IgD-negative memory B cell (primary cell): ENCODE measurements around the gene BARHL2. TPM values are rescaled to one million over a fixed set of nuclear protein-coding genes. Genes with fewer than 3 reads are reported as not detected.

Experiments used
- H3K27ac Mint-ChIP-seq, 3 donors: one replicate each; pipeline ENCODE4 v1.8.0; 2020 to 2022; ENCODE audit warnings: mild to moderate bottlenecking in 3 of 3, mixed read lengths in 3 of 3, moderate library complexity in 1 of 3
- H3K27me3 Mint-ChIP-seq: one replicate; pipeline ENCODE4 v1.8.0; 2021; ENCODE audit warnings: mixed read lengths
- H3K36me3 Mint-ChIP-seq: one replicate; pipeline ENCODE4 v1.8.0; 2020; ENCODE audit warnings: mild to moderate bottlenecking, mixed read lengths
- H3K4me1 Mint-ChIP-seq, 3 donors: one replicate each; pipeline ENCODE4 v1.8.0; 2020 to 2022; ENCODE audit warnings: mixed read lengths in 3 of 3, mild to moderate bottlenecking in 1 of 3
- H3K4me3 Mint-ChIP-seq, 4 donors: one replicate each; pipeline ENCODE4 v1.8.0; 2020 to 2022; ENCODE audit warnings: mild to moderate bottlenecking in 4 of 4, mixed read lengths in 4 of 4, moderate library complexity in 3 of 4
- H3K9me3 Mint-ChIP-seq, 3 donors: one replicate each; pipeline ENCODE4 v1.8.0; 2020 to 2021; ENCODE audit warnings: mixed read lengths in 3 of 3, mild to moderate bottlenecking in 1 of 3
- polyA plus RNA-seq: library from polyadenylated mRNA; unstranded; fragments of 300-500 nt; fragmentation: Illumina TruSeq; gene quantifications from one replicate; pipeline ENCODE4 v1.2.3, GENCODE V29; 2021

The BARHL2 gene
- polyA plus RNA-seq, 1 donor from 2014 or later, result not detected

- H3K36me3 Mint-ChIP-seq, result peaks cover 1% of the 10 kb centered on the region
- peaks cover 0 to 4% (median 0%) of the 10 kb centered on the region in 3 donors for H3K9me3 Mint-ChIP-seq
- H3K27ac Mint-ChIP-seq, result no peak overlapping the region
- peak overlapping the region in 1 of 4 donors; percentile 58 for H3K4me3 Mint-ChIP-seq
- H3K27me3 Mint-ChIP-seq, result peaks cover 84% of the 10 kb centered on the region
- peaks cover 0 to 8% (median 8%) of the 10 kb centered on the region in 3 donors for H3K4me1 Mint-ChIP-seq
These were observed 6.2 kb downstream of the BARHL2 start for GRCh38 chr1:90710579-90711536.

GRCh38 chr1:90709535-90709934, 7.6 kb downstream of the BARHL2 start:
- peaks cover 0 to 6% (median 0%) of the 10 kb centered on the region in 3 donors for H3K9me3 Mint-ChIP-seq
- H3K4me3 Mint-ChIP-seq, result no peak overlapping the region
- peaks cover 87% of the 10 kb centered on the region for H3K27me3 Mint-ChIP-seq
- peak overlapping the region in 1 of 3 donors; percentile 12 for H3K27ac Mint-ChIP-seq
- peaks cover 0 to 6% (median 6%) of the 10 kb centered on the region in 3 donors for H3K4me1 Mint-ChIP-seq
- H3K36me3 Mint-ChIP-seq, result peaks cover 1% of the 10 kb centered on the region

GRCh38 chr1:90708826-90709225, 8.3 kb downstream of the BARHL2 start:
- Mint-ChIP-seq H3K27ac (peak overlapping the region in 1 of 3 donors; percentile 12), H3K4me1 (peaks cover 0 to 6% (median 6%) of the 10 kb centered on the region in 3 donors), H3K9me3 (peaks cover 0 to 6% (median 0%) of the 10 kb centered on the region in 3 donors), H3K36me3 (peaks cover 1% of the 10 kb centered on the region), H3K4me3 (no peak overlapping the region), H3K27me3 (peaks cover 83% of the 10 kb centered on the region)

GRCh38 chr1:90708236-90708786, 8.8 kb downstream of the BARHL2 start:
- H3K9me3 Mint-ChIP-seq, result peaks cover 0 to 6% (median 0%) of the 10 kb centered on the region in 3 donors
- H3K4me1 Mint-ChIP-seq, result peaks cover 0 to 6% (median 6%) of the 10 kb centered on the region in 3 donors
- H3K4me3 Mint-ChIP-seq, result peak overlapping the region in 1 of 4 donors; percentile 22
- no peak overlapping the region for H3K27ac Mint-ChIP-seq
- H3K27me3 Mint-ChIP-seq, result peaks cover 78% of the 10 kb centered on the region
- H3K36me3 Mint-ChIP-seq, result peaks cover 1% of the 10 kb centered on the region

- H3K27me3 Mint-ChIP-seq, result peaks cover 72% of the 10 kb centered on the region
- H3K4me1 Mint-ChIP-seq, result peaks cover 0 to 6% (median 6%) of the 10 kb centered on the region in 3 donors
- H3K9me3 Mint-ChIP-seq, result peaks cover 0 to 2% (median 0%) of the 10 kb centered on the region in 3 donors
- H3K27ac Mint-ChIP-seq, result peak overlapping the region in 1 of 3 donors; percentile 39
- H3K36me3 Mint-ChIP-seq, result peaks cover 1% of the 10 kb centered on the region
- H3K4me3 Mint-ChIP-seq, result peak overlapping the region in 2 of 4 donors; percentile 27 to 70
These were observed 9.8 kb downstream of the BARHL2 start for GRCh38 chr1:90707363-90707710.

GRCh38 chr1:90706437-90707362, 10.4 kb downstream of the BARHL2 start:
- Mint-ChIP-seq H3K9me3 (peaks cover 0 to 2% (median 0%) of the 10 kb centered on the region in 3 donors), H3K4me3 (peak overlapping the region in 3 of 4 donors; percentile 30 to 84 (median 70)), H3K4me1 (peaks cover 0 to 6% (median 6%) of the 10 kb centered on the region in 3 donors), H3K36me3 (peaks cover 1% of the 10 kb centered on the region), H3K27me3 (peaks cover 66% of the 10 kb centered on the region), H3K27ac (peak overlapping the region in 1 of 3 donors; percentile 80)

- peaks cover 0 to 6% (median 6%) of the 10 kb centered on the region in 3 donors for H3K4me1 Mint-ChIP-seq
These were observed 11.1 kb downstream of the BARHL2 start for GRCh38 chr1:90705956-90706355.

GRCh38 chr1:90704817-90705216, 12.3 kb downstream of the BARHL2 start:
- H3K27ac Mint-ChIP-seq, result no peak overlapping the region
- H3K4me3 Mint-ChIP-seq, result no peak overlapping the region
- H3K27me3 Mint-ChIP-seq, result peaks cover 52% of the 10 kb centered on the region
- H3K9me3 Mint-ChIP-seq, result peaks cover 0 to 2% (median 0%) of the 10 kb centered on the region in 3 donors
- H3K36me3 Mint-ChIP-seq, result peaks cover 1% of the 10 kb centered on the region
- H3K4me1 Mint-ChIP-seq, result peaks cover 0 to 6% (median 6%) of the 10 kb centered on the region in 3 donors

More at GRCh38 chr1:90705956-90706355, 11.1 kb downstream of the BARHL2 start:
- Mint-ChIP-seq H3K27me3 (peaks cover 61% of the 10 kb centered on the region), H3K27ac (peak overlapping the region in 1 of 3 donors; percentile 80), H3K9me3 (peaks cover 0 to 2% (median 0%) of the 10 kb centered on the region in 3 donors), H3K4me3 (peak overlapping the region in 2 of 4 donors; percentile 43 to 84), H3K36me3 (peaks cover 1% of the 10 kb centered on the region)

GRCh38 chr1:90694846-90695245, 22.3 kb downstream of the BARHL2 start:
- H3K4me3 Mint-ChIP-seq, result no peak overlapping the region
- no peaks in the 10 kb centered on the region for H3K36me3 Mint-ChIP-seq
- no peak overlapping the region for H3K27ac Mint-ChIP-seq
- H3K4me1 Mint-ChIP-seq, result no peaks in the 10 kb centered on the region
- peaks cover 11% of the 10 kb centered on the region for H3K27me3 Mint-ChIP-seq
- no peaks in the 10 kb centered on the region for H3K9me3 Mint-ChIP-seq

- H3K27ac Mint-ChIP-seq, result no peak overlapping the region
- H3K27me3 Mint-ChIP-seq, result peaks cover 2% of the 10 kb centered on the region
- no peaks in the 10 kb centered on the region for H3K36me3 Mint-ChIP-seq
- H3K4me3 Mint-ChIP-seq, result no peak overlapping the region
- no peaks in the 10 kb centered on the region for H3K4me1 Mint-ChIP-seq
- no peaks in the 10 kb centered on the region for H3K9me3 Mint-ChIP-seq
These were observed 29.4 kb downstream of the BARHL2 start for GRCh38 chr1:90687747-90688146.

GRCh38 chr1:90675161-90675847, 41.8 kb downstream of the BARHL2 start:
- Mint-ChIP-seq H3K4me3 (no peak overlapping the region), H3K36me3 (no peaks in the 10 kb centered on the region), H3K27ac (peak overlapping the region in 1 of 3 donors; percentile 28), H3K9me3 (peaks cover 2 to 25% (median 8%) of the 10 kb centered on the region in 3 donors), H3K27me3 (peaks cover 8% of the 10 kb centered on the region), H3K4me1 (no peaks in the 10 kb centered on the region)

- peaks cover 2% of the 10 kb centered on the region for H3K27me3 Mint-ChIP-seq
- no peaks in the 10 kb centered on the region for H3K36me3 Mint-ChIP-seq
- peaks cover 2 to 25% (median 8%) of the 10 kb centered on the region in 3 donors for H3K9me3 Mint-ChIP-seq
- no peak overlapping the region for H3K4me3 Mint-ChIP-seq
- H3K27ac Mint-ChIP-seq, result no peak overlapping the region
- no peaks in the 10 kb centered on the region for H3K4me1 Mint-ChIP-seq
These were observed 45.4 kb downstream of the BARHL2 start for GRCh38 chr1:90671741-90672140.

- no peak overlapping the region for H3K4me3 Mint-ChIP-seq
- H3K27me3 Mint-ChIP-seq, result peaks cover 4% of the 10 kb centered on the region
- no peaks in the 10 kb centered on the region for H3K36me3 Mint-ChIP-seq
- H3K4me1 Mint-ChIP-seq, result no peaks in the 10 kb centered on the region
- peaks cover 2 to 23% (median 6%) of the 10 kb centered on the region in 3 donors for H3K9me3 Mint-ChIP-seq
- H3K27ac Mint-ChIP-seq, result no peak overlapping the region
These were observed 45.9 kb downstream of the BARHL2 start for GRCh38 chr1:90671251-90671650.
